GM18499 (cell line): ENCODE measurements around the gene DPYD.

Experiments
- ATAC-seq: cut with Tn5 transposase; IDR thresholded peaks from one replicate; pipeline ENCODE4 v1.9.1; 2021; ENCODE audit warnings: moderate number of reproducible peaks; ENCODE audit not compliant: insufficient read depth, unreplicated experiment

Gene DPYD

DNA sequence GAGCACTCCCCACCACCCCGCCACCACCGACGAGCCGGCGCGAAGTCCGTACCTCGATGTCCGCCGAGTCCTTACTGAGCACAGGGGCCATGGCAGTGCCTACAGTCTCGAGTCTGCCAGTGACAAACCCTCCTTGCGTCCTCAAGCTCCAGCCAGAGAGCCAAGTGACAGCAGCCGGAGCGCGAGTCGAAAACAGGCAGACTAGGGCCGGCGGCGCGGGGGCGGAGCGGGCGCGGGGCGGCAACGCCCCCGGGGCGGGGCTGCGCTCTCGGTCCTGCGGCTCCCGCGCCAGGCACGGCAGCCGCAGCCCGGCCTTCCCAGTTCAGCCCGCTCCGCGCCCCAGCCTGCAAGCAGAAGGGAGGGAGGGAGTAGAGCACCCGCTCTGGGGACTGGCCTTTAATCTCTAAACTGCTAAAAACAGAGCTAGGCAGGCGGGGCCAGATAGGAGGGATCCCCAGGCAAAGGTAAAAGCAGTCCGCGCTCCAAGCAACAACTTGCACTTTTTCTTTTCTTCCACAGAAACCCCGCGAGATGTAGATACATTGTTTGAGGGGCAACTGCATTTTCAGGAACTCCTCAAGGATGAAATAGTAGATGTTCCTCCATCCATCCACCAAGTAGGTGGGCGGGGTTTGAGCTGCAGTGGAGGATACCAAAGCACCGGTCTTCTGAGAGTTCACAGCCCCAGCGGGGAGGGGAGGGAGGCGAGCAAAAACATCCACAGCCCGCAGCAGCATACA, at the start of gene DPYD:
Gene DPYD, minus strand, starts transcription at position 203 of the 740 bp plus-strand sequence. Its CDS starts 112 bp downstream, at position 91.
- ATAC-seq = peak; percentile 77

DNA sequence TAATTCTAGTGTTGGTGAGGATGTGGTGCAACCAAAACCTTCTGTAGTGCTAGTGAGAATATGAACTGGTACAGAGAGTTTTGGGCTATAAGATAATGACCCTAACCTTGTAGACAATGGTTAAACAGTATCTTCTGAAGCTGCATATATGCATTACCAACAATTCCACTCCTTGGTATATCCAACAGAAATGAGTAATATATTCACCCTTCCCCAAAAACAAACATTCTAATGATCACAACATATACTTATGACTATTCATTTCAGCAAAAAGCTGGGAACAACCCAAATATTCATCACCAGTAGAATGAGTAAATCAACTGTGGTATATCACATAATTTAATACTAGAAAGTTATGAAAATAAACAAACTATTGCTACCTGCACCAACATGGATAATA, 39.6 kb upstream of the DPYD start:
- ATAC-seq = no peak

DNA sequence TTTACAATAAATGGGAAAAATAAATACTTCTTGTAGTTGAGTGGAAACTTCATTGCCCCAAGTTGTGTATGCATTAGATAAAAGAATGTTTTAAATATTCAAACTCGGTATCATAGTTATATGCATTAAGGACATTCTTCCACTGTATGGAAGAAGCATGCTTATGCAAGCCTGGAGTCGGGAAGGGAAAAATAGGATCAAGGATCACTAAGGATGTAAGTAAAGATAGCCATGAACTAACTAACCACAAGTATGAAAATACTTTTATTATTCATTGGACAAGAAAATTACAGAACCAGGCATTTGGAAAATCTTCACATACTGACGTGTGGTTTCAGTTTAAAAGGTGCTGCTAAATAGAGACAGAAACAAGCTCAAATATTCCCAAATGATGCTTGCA, 26.9 kb upstream of the DPYD start:
- ATAC-seq = no peak

DNA sequence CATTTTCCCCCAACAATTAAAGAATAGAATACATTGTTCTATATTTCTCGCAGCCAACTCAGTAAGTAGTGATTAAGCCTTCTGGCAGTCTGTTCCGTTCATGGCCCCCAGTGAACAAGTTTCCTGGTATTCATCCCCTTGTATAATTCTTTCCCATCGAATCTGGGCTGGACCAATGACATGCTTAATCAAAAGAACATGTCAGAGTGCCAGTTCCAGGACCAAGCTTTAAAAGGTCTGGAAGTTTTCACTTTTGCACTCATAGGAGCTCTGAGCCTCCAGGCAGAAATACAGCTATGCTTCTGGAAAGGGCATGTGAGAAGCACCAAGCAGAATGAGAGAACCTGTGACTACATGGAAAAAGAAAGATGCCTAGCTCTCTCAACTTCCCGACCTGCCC, 22.5 kb upstream of the DPYD start:
- ATAC-seq = no peak

DNA sequence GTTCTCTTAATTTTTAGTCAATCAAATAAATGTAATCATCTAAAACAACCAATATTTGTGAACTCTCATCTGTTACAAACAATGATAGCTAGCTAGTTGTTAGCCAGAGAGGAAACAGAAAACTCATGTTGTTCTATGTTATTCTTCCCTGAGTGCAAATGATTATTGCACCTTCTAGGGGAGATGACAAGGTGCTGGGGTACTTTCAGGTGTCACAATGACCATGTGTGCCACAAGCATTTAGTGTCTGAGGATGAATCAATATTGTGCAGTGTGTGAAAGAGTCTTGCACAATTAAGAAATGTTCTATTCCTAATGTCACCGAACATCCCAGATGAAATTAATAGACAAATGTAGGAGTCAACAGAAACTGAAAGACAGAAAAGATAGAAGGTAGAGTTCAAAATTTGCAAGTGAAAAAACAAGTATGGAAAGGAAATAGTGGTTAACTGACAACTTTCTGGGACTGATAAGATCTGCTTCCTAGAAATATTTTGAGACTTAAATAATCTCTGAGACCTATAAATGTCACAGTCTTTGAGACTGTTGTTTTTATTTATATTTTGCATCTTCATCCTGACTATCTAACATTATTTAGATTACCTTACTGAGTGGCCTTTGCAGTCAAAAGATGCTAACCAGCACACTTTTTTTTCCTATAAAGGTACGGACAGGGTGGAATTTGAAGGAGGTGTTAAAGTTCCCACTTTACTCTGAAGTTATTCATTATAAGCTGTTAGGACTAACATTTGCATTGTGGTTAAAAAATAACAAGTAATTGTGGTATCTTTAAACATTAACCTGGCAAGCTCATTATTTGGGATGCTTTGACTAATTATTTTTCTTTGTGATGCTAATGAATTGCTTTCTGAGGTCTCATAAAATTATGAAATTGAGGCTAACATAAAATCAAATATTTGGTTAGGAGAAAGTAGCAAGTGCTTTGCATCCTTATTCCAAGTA, 21.6 kb upstream of the DPYD start:
- no peak for ATAC-seq

DNA sequence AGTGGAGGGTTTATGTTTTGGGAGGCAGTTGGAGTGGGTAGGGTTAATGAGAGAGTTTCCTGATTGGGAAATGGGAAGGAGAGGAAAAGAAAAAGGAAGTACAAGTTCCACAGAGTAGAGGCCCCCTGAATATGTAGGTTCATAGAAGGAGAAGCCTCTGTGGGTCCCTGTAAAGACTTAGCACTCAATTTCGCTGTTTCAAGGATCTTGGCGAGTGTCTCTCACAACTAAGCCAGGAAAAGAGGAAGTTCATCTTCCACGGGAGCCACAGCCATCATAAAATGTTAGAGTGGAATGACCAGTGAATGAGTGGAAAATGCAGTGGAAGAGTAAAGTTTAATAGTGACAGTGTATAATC, 17.4 kb upstream of the DPYD start:
- no peak for ATAC-seq

DNA sequence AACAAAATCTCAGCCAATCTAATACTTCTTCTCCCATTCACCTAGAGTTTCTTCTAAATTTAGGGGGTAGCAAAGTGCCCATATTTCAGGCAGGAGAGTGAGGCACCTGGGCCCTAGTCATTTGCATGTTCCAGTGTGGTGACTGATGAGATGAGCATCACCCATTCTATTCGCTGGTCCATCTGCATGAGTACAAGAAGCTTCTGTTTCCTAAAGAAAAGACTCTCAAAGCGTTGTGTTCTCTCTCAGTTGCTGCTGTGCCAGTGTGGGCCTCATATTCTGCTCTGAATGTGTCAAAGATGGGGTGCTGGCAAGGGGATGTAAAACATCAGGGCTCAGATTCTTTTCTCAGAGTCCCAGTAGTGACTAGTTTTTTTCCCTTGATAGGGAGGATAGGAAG, 16.1 kb upstream of the DPYD start:
- no peak for ATAC-seq

DNA sequence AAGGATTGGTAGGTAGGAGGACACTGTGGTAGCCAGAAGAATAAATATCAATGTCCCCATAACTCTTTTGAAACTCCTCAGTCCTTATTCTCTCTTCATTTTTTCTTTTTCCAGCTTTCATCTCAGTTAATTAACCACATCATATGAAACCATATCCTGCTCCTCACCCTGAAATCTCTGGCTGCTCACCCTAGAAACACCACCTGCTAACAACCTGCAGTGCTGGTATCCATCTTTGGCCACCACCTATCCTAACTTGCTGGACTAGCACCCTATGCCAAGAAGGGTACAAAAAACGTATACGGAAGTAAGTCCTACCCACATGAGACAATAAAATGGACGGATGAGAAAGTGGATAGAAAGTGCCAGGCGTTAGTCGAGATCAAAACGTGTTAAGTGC, 13.7 kb upstream of the DPYD start:
- ATAC-seq = no peak

DNA sequence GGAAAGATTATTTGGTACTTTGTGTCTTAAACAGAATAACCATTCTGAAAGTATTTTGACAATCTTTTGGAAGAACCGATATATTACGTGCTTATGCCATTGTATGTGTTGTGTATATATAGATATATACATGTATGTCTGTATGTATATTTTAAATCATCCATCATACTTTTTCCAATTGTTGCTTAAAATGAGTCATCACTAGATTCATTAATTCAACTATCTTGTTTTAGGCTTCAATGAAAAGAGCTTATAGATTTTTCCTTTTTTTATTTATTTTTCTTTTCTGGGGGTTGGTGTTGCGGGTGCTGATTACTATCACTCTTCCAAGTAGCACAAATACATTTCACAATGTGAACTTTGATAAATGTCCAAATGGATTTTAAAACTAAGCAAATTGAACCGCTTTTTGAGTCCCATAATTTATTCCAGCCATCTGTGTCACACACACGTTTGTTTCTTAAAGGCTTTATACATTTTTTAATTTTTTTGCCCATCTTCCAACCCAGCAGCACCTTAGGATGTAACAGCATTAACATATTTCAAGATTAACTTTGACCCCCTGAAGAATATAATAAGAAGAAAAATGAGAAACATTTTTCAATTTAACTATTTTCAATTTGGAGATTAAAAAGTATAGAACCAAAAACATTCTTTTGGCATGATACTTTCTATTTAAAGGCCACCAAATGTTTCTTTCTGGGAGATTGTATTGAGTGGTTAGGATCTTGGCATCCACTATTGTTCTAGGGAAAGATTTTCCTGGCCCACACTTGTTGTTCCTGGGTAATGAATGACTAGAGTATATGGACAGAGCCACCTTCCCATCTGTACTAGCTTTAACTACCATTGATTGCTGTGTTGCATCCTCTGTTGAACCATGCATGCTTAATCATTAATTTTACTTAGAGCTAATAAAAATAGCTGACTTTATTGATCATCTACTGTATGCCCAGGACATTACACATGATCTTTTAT, 9.3 kb upstream of the DPYD start:
- no peak for ATAC-seq

DNA sequence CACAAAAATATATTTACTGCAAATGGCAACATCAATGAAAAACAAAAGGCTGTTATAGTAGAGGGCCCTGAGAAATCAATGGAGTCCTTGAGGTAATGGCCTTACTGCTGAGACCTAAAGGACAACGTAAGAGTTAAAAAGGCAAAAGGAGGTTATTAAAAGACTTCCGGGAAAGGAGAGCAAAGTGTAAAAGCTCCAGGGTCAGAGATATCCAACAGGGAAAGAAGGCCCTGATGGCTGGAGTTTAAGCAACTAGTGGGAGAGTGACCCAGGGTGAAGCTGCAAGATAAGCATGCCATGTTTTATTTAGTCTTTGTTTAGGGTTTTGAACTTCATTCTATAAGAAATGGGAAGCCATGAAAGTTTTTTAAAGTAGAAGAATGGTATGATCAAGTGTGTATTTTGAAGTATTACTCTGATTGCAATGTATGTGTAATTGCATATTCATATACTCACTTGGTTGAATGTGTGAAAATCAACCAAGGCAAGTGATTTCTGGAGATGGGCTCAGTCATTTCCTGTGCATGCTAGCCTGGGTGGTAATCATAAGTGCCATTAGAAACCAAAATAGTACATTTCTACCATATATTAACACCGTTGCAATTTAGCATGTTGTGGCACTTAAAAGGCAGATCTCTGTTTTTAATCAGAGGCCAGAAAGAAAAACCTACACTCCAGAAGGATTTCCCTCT, 5.3 kb upstream of the DPYD start:
- ATAC-seq = no peak

DNA sequence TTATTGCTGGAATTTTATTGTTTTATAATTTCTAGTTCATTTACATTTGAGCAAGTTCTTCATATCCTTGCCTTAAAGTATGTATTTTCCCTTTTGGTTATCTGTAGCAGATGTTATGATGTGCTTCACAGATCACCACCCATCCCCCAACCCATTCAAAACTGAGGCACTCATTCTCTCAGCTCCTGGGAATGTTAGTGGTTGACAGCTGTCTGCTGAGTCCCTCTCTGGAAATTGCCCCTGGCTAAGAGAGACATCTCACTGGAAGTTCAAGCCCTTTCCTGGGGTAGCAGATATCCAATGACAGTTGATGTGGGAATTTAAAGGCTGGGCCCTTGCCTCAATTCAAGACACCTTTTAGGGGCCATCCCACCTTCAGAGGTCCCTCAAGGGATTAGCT, 4.3 kb upstream of the DPYD start:
- ATAC-seq = no peak

DNA sequence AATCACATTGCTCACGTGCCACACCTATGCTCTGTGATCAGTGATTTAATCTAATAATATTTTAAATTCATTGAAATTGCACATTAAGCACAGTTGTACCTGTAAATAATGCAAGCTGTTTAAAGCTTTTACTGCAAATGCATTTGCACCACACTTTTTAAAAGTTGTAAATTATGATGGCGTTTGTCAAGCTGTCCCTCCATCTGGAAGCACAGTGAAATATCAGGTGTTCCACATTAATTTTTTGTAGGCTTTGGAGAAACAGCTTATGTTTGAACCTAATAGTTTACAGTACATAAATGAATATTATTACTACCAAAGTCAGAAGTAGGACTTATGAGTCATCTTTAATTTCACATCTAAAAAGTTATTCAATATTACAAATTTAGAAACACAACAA, 3.0 kb upstream of the DPYD start:
- ATAC-seq = no peak

DNA sequence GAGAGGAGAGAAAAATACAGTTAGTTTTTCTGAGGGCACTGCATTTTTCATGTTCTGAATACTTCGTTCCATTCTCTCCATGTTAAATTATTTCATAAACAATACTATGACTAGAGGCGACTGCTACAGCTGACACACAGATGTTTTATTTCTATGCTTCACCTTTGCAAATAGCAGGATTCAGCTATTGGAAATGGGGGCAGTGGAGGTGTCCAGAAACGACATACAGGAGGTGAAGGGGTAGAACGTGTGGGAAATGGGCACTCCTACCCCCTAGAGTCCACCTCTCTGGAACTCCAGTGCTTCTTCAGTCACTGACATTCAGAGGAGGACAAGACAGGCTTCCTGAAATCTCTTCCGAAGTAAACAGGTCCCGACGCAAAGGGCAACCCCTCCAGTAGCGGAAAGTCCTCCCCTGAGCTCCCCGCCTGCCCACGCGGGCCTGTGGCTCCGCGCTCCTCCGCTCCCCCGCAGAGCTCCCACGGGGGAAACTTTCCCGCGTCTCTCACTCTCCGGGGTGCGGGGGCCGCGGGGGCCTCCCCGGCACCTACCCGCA, 480 bp downstream of the DPYD start:
- ATAC-seq = peak; percentile 8

DNA sequence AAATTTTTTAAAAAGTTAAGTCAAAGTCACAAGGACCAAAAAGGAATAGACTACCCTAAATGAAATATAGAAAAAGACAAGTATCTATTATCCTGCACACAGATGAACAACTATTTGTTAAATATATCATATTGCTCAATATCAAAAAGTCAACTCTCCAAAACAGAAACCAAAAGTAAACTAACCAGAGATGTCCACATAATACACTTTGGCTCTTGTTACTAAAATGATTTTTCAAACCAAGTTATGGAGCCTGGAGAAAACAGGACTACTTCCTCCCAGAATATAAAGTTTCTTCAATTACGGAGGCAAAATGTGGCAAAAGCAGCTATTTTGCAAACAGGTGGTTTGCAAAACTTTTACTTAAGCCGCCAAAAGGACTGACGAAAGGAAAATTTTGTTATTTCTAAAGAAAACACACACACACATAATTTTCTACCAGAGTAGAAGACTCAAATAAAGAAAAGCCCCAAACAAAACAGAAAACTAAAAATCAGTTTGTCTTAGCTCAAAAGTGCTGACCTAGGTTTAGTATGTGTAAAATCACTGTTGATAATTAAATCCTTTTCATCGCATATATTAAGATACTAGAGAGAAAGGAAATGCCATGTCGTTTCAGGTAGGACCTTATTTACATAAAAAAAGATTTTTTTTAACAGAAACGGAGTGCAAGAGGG, 1.1 kb downstream of the DPYD start:
- no peak for ATAC-seq

DNA sequence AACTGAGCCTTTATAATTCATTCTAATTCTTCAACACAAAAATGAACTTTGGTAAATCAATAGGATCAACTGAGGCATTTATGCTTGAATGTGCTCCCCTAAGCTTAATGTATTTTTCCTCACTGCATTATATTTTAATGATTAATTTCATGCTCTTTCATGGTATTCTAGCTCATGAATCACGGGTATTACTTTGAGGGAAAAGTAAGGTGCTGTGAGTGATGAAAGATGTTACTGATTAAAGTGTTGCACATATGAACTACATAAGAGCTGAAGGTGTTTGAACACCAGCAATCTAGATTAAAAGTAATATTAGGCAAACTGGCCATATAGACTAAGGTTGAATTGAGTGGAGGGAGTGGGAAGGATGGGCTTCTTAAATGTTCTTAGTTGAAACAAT, 1.9 kb downstream of the DPYD start:
- ATAC-seq = no peak

DNA sequence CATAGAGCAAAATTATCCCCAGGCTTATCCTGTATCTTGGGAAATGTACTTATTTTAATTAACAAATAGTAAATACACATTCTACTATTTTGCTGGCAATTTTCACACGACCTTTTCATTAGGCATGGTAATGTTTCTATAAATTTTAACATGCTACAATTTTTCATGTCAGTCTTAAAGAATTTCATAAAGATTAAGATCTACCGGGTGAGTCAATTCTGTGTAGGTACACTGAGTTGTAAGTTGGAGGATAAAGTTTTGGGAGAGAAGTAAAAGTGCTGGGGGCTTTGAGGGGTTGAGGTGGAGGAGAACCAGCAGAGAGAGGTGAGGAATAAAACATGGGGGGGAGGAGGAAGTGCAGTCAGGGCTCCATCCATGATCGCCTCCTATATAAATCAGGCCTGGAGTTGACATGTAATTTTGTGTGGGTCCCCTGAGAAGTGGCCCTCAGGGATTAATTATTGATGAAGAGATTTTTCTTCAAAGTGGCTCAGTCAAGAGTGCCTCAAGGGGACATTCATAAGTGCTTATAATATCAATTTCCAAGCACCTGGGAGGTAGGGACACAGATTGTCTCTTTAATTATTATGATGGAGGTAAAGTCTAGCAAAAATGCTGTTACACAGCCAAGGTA, 7.2 kb downstream of the DPYD start:
- ATAC-seq = no peak

DNA sequence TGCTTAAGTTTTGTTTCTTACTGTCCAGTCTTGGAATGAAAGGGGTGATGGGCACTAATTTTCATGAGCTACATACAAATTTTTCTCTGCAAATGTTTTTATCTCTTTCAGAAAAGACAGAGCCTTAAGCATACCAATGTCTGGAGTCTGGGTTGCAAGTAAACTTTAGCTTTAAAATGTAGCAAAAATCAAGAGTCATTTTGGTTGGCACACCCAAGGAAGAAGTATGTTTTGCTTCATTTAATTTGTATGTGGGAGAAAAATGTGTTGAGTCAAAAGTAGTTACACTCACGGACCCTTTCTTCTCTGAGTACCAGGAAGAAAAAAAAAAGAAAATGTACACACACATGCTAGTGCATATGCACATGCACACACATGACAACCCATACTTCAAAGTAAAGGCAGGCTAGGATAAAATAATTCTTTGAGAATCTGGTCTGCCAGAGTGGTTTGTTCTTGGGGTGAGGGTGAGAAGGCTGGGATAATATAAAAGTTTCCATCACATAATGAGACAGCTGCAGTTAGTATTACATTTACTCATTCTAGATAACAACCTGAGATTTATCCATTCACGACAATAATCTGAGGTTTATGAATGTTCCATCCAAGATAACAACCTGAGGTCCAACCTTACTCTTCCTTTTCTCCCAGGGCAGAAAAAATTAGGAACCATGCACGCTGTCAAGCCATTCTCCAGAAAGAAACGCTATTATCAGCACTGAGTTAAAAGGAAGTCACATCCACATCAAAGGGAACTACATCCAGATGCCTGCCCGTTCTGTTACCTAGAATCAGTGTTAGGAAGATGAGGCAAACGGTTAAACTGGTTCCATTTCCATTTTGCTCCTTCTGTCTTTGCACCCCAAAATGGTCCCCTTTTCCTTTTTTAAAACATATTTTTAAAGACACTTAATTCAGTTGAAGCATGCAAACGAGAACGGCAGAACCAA, 9.3 kb downstream of the DPYD start:
- no peak for ATAC-seq
